H1 (cell line): Measurements from ENCODE around the gene CDC37. TPM values are rescaled to one million over a fixed set of nuclear protein-coding genes. Genes with fewer than 3 reads are reported as not detected.

Experiments
- CTBP2 ChIP-seq: IDR thresholded peaks from 2 replicates; pipeline ENCODE4 v1.7.0; 2011; ENCODE audit warnings: borderline replicate concordance, mild to moderate bottlenecking, moderate library complexity, mixed read lengths, low read length; ENCODE audit not compliant: insufficient read depth, insufficient read length
- HDAC2 ChIP-seq, 2 experiments: fragments of 300-600 bp in 1 of 2; sonication (generic) in 1 of 2; IDR thresholded peaks; 2 replicates each; pipeline ENCODE4 v1.6.1; 2011 to 2012; ENCODE audit warnings: low read depth in 2 of 2, low read length in 2 of 2, mild to moderate bottlenecking in 2 of 2, moderate library complexity in 2 of 2, borderline replicate concordance in 1 of 2, inconsistent platforms in 1 of 2
- SIX5 ChIP-seq: IDR thresholded peaks from 2 replicates; pipeline ENCODE4 v1.6.1; 2011; ENCODE audit warnings: mild to moderate bottlenecking, low read depth, low read length
- TCF12 ChIP-seq: IDR thresholded peaks from 2 replicates; pipeline ENCODE4 v1.6.1; 2011; ENCODE audit warnings: low read depth, mild to moderate bottlenecking, low read length
- polyA plus RNA-seq, 7 experiments: library from polyadenylated mRNA; depleted of rRNA in 3 of 7; stranded (reverse) in 5 of 7; unstranded in 2 of 7; fragments of >200 nt in 5 of 7; fragments of 200-250 nt in 2 of 7; gene quantifications; 1 replicate in 5 of 7; 2 replicates in 1 of 7; 4 replicates in 1 of 7; pipeline versions ENCODE4 v1.2.1 to v1.2.3, GENCODE V29; 2011 to 2013; ENCODE audit warnings: missing spikeins in 2 of 7, mixed read lengths in 2 of 7
- total RNA-seq: library from RNA; stranded (reverse); fragmentation: NEBNext Ultra II Directional; extraction: Animal tissue kit (Norgen Biotek cat#: 25700); gene quantifications from 2 replicates; pipeline ENCODE4 v1.2.1, GENCODE V29; 2021
- TF ChIP-seq, protein P1 (sequence below): fragments of 300-600 bp; sonication (generic); IDR thresholded peaks from 2 replicates; pipeline ENCODE4 v1.7.1; 2012; ENCODE audit warnings: low read length, moderate library complexity, mild to moderate bottlenecking, inconsistent platforms; ENCODE audit not compliant: insufficient replicate concordance

CDC37 gene
- total and polyA plus RNA-seq, 2 of the 8 experiments (the other 6 are each of a cell fraction or from before 2014, with no cell fraction given): 162 to 181 TPM

DNA sequence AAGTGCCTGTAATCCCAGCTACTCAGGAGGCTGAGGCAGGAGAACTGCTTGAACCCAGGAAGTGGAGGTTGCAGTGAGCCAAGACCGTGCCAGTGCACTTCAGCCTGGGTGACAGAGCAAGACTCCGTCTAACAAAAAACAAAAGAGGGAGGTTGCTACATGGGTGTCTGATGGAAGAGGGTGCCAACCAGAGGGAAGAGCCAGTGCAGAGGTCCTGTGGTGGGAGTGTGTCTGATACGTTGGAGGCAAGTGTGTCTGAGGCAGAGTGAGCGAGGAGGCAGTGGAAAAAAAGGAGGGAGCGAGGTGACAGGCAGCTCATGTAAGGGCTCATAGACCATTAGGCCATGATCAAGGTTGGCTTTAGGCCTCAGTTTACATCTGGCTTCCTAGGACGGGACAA, 23.8 kb upstream of the CDC37 start (continued):
- TF ChIP-seq HDAC2 (IDR thresholded peaks at IDR 0.05; ENCODE audit: borderline replicate concordance in 1 of 2, low read depth in 2 of 2, low read length in 2 of 2) (no peak), TCF12 (no peak), SIX5 (no peak), CTBP2 (no peak)
- TF ChIP-seq, protein P1, sequence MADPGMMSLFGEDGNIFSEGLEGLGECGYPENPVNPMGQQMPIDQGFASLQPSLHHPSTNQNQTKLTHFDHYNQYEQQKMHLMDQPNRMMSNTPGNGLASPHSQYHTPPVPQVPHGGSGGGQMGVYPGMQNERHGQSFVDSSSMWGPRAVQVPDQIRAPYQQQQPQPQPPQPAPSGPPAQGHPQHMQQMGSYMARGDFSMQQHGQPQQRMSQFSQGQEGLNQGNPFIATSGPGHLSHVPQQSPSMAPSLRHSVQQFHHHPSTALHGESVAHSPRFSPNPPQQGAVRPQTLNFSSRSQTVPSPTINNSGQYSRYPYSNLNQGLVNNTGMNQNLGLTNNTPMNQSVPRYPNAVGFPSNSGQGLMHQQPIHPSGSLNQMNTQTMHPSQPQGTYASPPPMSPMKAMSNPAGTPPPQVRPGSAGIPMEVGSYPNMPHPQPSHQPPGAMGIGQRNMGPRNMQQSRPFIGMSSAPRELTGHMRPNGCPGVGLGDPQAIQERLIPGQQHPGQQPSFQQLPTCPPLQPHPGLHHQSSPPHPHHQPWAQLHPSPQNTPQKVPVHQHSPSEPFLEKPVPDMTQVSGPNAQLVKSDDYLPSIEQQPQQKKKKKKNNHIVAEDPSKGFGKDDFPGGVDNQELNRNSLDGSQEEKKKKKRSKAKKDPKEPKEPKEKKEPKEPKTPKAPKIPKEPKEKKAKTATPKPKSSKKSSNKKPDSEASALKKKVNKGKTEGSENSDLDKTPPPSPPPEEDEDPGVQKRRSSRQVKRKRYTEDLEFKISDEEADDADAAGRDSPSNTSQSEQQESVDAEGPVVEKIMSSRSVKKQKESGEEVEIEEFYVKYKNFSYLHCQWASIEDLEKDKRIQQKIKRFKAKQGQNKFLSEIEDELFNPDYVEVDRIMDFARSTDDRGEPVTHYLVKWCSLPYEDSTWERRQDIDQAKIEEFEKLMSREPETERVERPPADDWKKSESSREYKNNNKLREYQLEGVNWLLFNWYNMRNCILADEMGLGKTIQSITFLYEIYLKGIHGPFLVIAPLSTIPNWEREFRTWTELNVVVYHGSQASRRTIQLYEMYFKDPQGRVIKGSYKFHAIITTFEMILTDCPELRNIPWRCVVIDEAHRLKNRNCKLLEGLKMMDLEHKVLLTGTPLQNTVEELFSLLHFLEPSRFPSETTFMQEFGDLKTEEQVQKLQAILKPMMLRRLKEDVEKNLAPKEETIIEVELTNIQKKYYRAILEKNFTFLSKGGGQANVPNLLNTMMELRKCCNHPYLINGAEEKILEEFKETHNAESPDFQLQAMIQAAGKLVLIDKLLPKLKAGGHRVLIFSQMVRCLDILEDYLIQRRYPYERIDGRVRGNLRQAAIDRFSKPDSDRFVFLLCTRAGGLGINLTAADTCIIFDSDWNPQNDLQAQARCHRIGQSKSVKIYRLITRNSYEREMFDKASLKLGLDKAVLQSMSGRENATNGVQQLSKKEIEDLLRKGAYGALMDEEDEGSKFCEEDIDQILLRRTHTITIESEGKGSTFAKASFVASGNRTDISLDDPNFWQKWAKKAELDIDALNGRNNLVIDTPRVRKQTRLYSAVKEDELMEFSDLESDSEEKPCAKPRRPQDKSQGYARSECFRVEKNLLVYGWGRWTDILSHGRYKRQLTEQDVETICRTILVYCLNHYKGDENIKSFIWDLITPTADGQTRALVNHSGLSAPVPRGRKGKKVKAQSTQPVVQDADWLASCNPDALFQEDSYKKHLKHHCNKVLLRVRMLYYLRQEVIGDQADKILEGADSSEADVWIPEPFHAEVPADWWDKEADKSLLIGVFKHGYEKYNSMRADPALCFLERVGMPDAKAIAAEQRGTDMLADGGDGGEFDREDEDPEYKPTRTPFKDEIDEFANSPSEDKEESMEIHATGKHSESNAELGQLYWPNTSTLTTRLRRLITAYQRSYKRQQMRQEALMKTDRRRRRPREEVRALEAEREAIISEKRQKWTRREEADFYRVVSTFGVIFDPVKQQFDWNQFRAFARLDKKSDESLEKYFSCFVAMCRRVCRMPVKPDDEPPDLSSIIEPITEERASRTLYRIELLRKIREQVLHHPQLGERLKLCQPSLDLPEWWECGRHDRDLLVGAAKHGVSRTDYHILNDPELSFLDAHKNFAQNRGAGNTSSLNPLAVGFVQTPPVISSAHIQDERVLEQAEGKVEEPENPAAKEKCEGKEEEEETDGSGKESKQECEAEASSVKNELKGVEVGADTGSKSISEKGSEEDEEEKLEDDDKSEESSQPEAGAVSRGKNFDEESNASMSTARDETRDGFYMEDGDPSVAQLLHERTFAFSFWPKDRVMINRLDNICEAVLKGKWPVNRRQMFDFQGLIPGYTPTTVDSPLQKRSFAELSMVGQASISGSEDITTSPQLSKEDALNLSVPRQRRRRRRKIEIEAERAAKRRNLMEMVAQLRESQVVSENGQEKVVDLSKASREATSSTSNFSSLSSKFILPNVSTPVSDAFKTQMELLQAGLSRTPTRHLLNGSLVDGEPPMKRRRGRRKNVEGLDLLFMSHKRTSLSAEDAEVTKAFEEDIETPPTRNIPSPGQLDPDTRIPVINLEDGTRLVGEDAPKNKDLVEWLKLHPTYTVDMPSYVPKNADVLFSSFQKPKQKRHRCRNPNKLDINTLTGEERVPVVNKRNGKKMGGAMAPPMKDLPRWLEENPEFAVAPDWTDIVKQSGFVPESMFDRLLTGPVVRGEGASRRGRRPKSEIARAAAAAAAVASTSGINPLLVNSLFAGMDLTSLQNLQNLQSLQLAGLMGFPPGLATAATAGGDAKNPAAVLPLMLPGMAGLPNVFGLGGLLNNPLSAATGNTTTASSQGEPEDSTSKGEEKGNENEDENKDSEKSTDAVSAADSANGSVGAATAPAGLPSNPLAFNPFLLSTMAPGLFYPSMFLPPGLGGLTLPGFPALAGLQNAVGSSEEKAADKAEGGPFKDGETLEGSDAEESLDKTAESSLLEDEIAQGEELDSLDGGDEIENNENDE: no peak
